Measurements from ENCODE around the gene GPR162.

The GPR162 gene

DNA sequence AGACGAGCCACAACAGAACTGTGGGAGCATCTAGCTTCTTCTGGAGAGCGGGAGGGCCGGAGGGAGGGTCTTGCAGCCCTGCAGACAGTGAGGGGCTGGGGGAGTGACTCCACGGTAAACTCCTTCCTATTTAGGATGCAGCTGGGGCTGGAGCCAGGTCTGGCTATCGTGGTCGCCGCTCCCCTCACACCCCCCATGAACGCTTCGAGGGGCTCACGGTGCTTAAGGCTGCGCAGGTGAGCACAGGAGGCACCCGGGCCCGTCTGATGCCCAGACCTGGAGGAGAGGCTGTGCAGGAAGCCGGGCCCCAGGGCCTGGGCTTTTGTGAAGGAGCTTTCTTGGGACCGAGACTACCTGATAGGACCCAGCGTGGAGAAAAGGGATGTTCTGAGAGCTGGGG lies 15.2 kb downstream of the GPR162 start:
- no peak for DNase-seq (ENCODE audit: low read depth in 2 of 2)

DNA sequence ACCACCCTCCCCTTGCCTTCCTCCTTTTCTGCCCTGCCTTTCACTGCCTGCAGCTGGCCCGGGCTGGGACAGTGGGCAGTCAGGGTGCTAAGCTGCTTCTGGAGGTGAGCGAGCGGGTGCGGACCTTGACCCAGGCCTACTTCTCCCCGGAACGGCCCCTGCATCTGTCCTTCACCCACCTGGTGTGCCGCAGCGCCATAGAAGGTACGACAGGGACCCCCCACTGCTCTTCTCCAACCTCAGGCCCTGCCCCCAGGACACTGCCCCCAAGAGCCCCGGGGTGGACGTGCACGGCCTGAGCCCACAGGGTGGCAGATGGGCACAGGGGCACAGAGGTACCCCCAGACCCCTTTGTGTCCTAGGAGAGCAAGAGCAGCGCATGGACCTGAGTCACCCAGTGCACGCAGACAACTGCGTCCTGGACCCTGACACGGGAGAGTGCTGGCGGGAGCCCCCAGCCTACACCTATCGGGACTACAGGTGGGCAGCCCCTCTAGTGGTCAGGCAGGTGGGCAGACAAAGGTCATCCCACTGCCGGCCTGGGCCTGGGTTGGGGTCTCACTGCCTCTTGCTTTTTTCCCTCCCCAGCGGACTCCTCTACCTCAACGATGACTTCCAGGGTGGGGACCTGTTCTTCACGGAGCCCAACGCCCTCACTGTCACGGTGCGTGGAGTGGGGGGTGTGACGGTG lies 15.9 kb downstream of the GPR162 start:
- DNase-seq (ENCODE audit: low read depth in 2 of 2) = no peak

DNA sequence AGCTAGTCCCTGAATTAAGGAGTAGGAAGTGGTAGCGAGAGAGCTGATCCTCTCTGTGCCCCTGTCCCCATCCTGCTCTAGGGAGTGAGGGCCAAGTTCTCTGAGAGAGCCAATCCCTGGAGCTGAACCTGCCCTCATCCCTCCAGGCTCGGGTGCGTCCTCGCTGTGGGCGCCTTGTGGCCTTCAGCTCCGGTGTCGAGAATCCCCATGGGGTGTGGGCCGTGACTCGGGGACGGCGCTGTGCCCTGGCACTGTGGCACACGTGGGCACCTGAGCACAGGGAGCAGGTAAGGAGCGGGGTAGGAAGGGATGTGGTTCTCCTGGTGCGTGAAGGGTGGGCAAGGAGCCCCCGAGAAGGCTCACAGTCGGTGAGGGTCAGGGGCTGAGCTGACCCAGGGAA lies 17.2 kb downstream of the GPR162 start:
- no peak for DNase-seq (ENCODE audit: low read depth in 2 of 2)

DNA sequence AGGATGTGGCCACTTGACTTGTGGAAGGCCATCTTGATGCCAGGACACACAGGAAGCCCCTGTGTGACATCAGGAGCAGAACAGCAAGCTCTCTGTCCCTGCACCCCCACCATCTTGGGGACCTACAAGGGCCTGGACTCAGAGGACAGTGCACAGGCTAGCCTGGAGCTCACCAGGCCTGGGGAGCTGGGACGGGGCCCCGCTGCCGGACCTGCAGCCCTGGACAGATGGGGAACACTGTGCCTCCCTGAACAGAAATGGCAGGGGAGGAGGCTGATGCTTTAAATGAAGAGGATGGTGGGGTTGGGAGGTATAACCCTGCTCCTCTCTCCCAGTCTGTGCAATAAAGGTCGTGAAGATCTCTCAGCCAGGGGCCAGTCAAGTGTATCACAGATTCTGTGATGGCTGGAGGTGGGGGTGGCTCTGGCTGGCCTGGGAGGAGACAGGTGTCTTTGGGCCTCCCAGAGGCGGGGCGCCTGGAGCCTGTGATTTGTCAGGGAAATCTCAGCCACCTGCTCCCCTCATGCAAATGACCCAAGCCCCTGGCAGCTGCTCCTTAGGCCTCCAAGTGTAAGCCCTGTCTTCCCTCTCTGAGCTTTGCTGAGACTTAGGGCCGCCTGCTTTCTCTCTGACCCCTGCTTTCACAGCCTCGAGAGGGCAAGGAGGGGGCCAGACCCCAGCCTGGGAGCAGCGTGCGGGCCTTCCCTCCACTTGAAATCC lies 18.0 kb downstream of the GPR162 start:
- no peak for DNase-seq (ENCODE audit: low read depth in 2 of 2)

DNA sequence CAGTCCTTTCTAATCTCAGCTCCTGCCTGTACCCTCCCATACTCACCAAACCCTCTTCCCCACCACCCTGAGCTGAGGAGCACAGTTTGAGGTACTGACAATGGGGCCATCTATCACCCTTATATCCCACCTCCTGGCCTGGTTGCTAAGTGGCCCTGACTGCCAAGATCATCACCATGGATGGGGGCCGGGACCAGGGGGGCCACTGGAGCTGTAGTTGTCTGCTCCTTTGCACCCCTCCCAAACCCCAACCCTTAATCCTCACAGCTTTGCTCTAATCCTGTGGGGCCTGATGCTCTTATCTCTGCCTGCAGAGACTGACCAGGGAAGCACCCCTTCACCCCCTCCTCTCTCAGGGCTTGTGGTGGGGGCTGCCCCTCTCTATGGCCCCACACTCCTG lies 18.7 kb downstream of the GPR162 start:
- DNase-seq (ENCODE audit: low read depth in 2 of 2) = no peak

DNA sequence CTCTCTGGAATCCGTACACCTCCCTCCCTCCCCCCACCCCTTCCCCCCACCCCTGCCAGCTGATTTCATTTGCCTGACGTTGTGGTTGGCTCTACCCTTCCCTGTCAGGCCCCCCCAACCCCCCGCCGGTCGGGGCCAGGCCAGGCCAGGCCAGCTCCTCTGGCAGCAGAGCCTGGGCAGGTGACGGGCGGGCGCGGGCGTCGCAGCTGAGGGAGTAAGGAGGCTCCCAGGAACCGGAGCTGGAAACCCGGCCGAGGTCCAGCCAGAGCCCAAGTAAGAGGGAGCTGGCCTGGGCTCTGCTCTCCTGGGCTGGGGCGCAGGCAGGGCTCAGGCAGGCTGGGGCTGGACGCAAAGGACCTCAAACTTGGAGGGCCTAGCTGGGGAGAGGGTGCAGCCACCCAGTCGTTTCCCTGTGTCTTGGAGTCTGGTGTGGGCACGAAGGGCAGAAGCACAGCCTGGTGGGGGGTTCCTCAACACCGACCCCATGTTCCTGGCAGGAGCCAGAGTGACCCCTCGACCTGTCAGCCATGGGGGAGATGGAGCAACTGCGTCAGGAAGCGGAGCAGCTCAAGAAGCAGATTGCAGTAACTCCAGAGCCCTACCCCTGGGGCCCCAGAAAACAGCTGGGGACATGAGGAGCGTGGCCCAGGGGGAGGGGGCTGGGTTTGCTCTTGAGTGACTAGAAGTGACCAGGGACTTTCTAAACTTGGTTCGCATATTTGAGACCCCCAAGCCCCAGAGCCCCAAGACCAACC lies 19.3 kb downstream of the GPR162 start, which contains the start of gene GNB3:
Gene GNB3 (plus strand): TSS at position 165 of the 755 bp plus-strand sequence. CDS start 363 bp downstream, at position 528.
- no peak for DNase-seq (ENCODE audit: low read depth in 2 of 2)

DNA sequence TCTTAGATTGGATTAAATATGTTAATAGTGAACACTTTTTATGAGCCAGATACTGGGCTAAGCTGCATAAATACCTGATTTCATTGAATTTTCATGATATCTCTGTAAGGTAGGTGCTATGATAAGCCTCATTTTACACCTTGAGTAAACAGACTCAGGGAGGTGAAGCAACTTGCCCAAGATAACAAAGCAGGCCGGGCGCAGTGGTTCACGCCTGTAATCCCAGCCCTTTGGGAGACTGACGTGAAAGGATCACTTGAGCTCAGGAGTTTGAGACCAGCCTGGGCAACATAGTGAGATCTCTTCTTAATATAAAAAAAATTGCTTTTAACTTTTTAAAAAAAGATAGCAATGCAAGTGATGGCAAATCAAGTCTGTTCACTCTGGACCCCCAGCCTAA lies 20.5 kb downstream of the GPR162 start:
- DNase-seq (ENCODE audit: low read depth in 2 of 2) = no peak

DNA sequence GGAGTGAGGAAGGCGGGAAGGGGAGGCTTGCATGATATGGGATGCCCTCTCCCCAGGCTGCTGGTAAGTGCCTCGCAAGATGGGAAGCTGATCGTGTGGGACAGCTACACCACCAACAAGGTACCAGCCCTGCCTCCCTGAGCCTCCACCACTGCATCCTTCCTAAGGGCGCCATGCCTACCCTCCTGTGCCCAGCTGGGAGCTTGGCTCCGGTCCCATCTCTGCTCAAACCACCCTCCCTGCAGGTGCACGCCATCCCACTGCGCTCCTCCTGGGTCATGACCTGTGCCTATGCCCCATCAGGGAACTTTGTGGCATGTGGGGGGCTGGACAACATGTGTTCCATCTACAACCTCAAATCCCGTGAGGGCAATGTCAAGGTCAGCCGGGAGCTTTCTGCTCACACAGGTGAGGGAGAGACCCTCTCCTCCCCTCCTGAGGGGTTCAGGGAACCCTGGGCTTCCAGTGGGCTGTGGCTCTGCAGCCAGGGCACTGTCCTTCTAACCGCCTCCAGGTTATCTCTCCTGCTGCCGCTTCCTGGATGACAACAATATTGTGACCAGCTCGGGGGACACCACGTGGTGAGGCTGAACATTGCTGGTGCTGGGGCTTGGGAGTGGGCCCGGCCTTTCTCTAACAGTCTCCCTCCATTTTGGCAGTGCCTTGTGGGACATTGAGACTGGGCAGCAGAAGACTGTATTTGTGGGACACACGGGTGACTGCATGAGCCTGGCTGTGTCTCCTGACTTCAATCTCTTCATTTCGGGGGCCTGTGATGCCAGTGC lies 21.7 kb downstream of the GPR162 start:
- DNase-seq (ENCODE audit: low read depth in 2 of 2) = no peak

DNA sequence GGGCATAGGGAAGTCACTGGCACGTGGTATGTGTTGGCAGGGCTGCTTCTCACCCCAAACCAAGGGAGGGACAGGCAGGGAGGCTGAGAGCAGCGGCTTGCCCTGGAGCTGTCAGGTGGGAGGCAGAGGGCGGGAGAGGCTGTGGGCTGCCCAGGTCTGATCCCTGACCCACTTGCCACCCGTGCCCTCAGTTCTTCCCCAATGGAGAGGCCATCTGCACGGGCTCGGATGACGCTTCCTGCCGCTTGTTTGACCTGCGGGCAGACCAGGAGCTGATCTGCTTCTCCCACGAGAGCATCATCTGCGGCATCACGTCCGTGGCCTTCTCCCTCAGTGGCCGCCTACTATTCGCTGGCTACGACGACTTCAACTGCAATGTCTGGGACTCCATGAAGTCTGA lies 23.8 kb downstream of the GPR162 start:
- DNase-seq (ENCODE audit: low read depth in 2 of 2) = no peak

DNA sequence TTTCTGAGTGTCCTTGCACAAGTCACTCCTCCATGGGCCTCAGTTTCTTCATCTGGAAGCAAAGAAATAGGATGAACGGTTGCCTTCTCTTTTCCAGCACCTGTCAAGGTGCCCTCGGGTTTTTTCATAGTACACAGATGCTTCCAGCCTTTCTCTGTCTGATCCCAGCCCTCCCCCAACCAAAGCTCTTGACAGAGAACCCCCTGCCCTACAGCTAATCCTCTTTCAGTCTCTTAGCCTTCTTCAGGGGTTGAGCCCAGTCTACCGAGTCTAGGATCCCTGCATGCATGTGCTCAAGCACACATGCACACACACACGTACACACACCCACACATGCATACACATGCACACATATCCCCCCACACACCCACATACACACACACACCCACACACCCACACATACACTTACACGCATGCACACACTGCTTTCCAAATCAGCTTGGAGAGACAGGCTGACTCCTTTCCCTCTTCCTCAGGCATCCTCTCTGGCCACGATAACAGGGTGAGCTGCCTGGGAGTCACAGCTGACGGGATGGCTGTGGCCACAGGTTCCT lies 24.8 kb downstream of the GPR162 start:
- no peak for DNase-seq (ENCODE audit: low read depth in 2 of 2)

DNA sequence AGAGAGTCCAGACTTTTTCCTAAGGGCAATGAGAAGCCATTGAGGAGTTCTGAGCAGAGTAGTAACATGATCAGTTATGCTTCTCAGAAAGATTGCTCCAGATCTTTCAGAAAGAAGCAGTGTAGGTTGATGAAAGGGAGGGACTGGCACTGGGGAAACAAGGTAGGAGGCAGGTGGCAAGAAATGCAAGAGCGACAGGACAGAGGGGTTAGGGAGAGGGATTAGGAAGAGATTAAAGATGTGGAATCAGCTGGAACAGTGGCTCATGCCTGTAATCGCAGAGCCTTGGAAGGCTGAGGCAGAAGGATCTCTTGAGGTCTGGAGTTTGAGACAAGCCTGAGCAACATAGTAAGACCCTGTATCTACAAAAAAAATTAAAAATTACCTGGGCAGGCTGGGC lies 26.1 kb downstream of the GPR162 start:
- no peak for DNase-seq (ENCODE audit: low read depth in 2 of 2)

DNA sequence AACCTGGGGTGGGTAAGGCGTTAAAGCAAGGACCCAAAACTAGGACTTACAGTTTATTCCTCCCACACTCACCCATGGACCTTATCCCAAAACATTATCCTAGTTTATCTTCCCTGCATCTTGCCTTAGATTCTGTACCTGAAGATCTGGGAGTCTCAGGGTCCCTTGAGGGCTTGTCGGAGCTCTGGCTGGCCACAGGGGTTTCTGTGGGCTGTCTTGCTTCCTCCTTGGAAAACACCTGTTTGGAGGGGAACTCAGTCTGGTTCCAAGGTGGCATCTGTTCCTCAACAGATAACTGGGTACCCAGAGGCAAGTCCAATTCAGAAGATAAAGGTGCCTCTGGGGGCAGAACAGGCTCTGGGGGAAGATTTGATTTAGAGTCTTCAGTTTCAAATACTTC lies 27.8 kb downstream of the GPR162 start:
- DNase-seq (ENCODE audit: low read depth in 2 of 2) = no peak

DNA sequence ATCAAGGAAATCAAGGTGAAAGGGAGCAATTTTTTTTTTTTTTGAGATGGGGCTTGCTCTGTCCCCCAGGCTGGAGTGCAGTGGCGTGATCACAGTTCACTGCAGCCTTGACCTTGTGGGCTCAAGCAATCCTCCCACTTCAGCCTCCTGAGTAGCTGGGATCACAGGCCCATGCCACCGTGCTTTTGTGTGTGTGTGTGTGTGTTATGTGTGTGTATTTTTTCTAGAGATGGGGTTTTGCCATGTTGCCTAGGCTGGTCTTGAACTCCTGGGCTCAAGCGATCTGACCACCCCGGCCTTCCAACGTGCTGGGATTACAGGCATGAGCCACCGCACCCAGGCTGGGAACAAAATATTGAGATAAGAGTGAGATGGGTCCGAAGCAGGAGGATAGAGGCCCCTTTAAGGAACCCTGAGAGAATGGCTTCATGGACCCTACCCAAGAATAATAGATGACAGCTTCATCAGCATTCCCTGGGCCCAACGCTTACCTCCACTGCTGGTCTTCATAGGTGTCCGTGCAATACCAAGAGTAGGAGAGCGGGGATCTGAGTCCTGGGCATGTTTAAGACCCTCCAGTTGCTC lies 28.4 kb downstream of the GPR162 start:
- no peak for DNase-seq (ENCODE audit: low read depth in 2 of 2)

DNA sequence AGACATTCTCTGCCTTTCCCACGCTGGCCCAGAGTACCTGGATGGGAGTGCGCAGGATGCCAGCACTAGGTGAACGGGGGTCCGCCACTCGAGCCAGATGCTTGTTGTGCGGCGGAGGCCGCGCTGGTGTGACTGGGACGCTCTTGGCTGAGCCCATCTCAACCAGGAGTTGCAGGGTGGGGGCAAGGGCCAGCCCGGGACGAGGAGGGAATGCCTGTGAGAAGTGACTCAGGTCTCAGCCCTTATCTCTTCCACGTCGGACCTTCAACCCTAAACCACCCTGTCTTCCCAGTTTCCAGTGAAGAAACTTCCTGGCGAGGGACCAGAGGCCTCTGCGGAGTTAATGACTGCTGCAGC lies 29.2 kb downstream of the GPR162 start:
- DNase-seq (ENCODE audit: low read depth in 2 of 2) = no peak

DNA sequence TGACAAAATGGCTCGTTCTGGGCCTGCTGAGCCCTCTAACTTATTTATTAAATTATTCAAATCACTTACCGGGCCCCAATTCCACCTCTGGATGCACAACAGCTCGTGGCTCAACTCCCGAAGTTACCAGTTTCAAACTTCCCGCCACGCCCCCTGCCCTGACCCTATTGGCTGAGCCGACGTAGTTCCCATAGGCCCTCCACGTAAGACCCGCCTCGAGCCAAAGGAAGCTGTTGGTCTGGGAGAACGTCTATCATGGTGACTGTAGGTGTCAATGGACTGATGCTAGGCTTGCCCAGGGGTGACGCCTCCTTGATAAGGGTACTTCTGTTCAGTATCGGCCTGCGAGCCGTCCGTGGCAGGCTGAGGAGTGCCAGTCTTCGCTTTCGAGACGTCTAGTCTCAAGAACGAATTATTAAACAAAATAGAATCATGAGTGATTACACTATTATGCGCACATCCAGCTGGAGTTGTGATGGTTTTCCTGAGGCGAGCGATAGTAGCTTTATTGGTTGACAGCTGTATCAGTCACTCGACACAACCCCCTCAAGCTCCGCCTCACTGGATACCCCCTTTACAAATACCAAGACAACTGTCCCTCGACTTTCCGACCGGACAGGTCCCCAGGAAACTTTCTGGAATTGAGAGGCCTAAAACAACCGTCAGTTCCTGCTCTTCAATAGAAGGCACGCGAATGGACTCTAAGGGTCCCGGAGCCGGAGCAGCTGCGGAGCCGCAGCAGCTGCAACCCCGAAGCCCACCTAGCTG lies 29.7 kb downstream of the GPR162 start, which contains the start of gene CDCA3:
Gene CDCA3 (minus strand): TSS at position 134 of the 768 bp plus-strand sequence. CDS start 334 bp downstream, outside the sequence.
- DNase-seq (ENCODE audit: low read depth in 2 of 2) = peak; percentile 97 to 98

DNA sequence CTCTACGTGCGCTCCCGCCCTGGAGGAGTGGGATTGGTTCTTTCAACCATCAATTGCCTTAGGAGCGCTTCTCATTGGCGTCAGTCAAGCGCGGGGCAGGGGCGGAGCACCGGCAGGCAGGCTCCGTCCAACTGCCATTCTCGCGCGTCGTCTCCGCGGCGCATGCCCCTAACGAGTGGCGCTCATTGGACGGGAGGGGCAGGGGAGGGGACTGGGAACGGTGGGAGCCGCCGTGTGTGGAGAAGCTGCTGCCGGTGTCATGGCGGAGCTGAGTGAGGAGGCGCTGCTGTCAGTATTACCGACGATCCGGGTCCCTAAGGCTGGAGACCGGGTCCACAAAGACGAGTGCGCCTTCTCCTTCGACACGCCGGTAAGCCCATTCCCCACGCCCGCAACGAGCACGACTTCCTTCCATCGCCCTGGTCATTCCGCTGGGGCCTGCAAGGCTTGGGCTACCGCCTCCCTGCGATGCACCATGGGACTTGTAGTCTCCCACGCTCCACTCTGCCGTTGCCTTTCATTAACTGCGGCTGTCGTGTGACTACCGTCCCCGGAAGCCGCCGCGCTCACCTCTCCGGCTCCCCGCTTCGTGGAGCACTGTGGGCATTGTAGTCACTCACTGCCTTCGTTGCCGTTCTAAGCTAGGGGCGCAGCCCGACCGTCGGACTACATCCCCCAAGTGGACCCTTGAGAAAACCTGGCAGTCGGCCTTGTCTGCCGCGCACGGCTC lies 30.5 kb downstream of the GPR162 start, which contains the start of gene USP5:
Gene USP5 (plus strand): TSS at position 230 of the 730 bp plus-strand sequence. CDS start 30 bp downstream, at position 260.
- peak; percentile 99 for DNase-seq (ENCODE audit: low read depth in 2 of 2)

DNA sequence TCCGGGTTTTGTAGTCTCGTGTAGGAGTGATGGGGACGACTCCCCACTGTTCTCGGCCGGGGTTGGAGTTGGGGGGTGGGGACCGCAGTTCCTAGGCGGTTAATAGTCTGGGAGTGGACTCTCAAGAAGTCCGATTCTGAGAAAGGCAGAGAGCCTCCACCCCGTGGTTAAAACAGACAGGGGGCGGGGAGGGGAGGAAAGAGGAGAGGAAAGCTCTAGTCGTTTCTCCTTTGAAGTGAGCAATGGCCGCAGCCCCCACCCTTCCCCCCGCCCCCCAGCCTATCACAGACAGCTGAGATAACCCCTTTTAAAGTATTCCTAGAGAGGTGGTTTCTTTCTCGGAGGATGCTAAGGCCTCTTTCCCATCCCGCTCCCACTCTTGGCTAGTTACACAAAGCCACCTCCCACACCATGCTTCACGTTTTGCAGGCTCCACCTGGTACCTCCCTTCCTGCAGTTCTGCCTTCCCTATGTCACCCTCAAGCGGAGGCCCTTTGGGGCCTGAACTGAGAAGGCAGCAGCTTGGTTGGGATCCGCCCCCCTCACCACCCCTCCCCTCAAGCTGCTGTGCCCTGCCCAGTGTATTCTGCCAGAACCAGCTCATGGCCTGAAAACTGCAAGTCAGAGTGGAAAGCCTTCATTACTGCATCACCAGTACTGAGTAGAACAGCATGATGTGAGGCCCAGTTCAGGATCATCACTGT lies 31.2 kb downstream of the GPR162 start:
- no peak for DNase-seq (ENCODE audit: low read depth in 2 of 2)

DNA sequence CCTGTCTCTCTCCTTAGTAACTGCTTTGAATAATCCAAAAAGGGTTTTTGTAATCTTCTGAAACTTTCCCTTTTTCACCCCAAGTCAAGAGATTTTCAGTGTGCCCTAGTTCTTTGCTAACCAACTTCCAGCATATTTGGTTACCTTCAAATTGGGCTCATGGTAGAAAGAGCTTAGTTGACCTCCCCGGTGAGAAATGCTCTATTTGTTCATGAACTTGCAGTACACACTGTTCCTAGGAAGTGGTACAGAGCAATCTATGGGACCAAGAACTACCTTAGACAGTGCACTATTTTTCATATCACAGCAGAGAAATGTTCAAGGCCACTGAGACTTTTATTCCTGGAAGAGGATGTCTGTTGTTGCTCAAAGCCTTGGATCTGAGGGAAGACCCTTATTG lies 32.0 kb downstream of the GPR162 start:
- DNase-seq (ENCODE audit: low read depth in 2 of 2) = no peak

DNA sequence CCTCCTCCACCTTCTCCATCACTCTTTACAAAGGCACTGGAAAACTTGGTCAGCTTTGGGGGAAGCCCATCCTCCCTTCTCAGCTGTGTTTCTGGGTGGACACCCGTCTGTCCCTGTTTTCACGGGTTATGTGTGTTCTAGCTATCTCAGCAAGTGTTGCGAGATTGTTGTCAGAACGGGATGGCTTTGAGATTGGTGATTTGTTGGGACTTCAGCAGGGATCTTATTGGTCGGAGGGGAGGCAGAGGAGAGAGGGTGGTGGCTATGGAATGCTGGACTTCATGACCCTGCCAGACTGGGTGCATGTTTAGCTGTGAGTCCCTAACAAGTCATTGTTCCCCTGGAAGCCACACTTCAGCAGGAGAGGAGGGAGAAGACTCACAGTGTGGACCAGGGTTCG lies 32.4 kb downstream of the GPR162 start:
- no peak for DNase-seq (ENCODE audit: low read depth in 2 of 2)
